ENCODE results near the gene DMRTC2.

DMRTC2 gene

DNA sequence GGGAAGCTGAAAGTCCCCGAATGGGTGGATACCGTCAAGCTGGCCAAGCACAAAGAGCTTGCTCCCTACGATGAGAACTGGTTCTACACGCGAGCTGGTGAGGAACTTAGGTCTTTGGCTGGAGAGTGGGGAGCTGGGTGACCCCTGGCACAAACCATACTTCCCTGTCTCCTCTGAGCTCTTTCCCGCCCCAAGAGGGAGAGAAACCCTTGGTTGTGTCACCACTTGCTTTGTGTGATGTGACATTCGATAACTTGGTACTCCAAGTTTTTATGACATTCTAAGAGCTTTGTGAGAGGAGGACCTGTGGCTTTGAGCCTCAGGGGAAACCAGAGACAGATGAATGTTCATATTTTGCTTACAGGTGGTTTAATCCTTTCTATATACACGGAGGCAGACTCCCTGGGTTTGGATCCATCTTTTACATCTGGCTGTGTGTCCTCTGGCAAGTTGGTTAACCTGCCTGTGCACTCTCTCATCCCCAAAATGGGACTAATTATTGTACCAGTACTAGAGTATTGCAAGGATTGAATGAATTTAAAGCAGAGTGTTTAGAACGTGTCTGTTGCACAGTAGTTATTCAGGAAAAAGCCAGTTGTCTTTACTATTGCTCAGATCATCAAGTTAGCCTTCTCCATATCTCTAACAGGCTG, 16.4 kb downstream of the DMRTC2 start:
- peaks cover 6% of the 10 kb centered on the region for H3K4me1 ChIP-seq
- H3K27ac ChIP-seq = peak overlapping the region; percentile 98
- peak overlapping the region; percentile 61 for H3K4me2 ChIP-seq (ENCODE audit: low read length)
- TF ChIP-seq, protein P1, sequence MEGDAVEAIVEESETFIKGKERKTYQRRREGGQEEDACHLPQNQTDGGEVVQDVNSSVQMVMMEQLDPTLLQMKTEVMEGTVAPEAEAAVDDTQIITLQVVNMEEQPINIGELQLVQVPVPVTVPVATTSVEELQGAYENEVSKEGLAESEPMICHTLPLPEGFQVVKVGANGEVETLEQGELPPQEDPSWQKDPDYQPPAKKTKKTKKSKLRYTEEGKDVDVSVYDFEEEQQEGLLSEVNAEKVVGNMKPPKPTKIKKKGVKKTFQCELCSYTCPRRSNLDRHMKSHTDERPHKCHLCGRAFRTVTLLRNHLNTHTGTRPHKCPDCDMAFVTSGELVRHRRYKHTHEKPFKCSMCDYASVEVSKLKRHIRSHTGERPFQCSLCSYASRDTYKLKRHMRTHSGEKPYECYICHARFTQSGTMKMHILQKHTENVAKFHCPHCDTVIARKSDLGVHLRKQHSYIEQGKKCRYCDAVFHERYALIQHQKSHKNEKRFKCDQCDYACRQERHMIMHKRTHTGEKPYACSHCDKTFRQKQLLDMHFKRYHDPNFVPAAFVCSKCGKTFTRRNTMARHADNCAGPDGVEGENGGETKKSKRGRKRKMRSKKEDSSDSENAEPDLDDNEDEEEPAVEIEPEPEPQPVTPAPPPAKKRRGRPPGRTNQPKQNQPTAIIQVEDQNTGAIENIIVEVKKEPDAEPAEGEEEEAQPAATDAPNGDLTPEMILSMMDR (IDR thresholded peaks at IDR 0.05) = no peak
- peak overlapping the region; percentile 31 for H3K9ac ChIP-seq
- H3K4me3 ChIP-seq (ENCODE audit: low read depth, low read length) = peak overlapping the region; percentile 78
- H3K9me3 ChIP-seq (ENCODE audit: control insufficient read depth, low read length) = no peaks in the 10 kb centered on the region
- peaks cover 34% of the 10 kb centered on the region for H3K79me2 ChIP-seq
- H3K36me3 ChIP-seq (ENCODE audit: control insufficient read depth, insufficient read depth, low read length) = no peaks in the 10 kb centered on the region
- H2AFZ ChIP-seq = no peak overlapping the region
- no peaks in the 10 kb centered on the region for H3K27me3 ChIP-seq (ENCODE audit: control insufficient read depth, insufficient read depth, low read length)

- no peak overlapping the region for H3K4me3 ChIP-seq (ENCODE audit: low read depth, low read length)
- no peak overlapping the region for H3K4me2 ChIP-seq (ENCODE audit: low read length)
- H2AFZ ChIP-seq = no peak overlapping the region
- no peak overlapping the region for H3K9ac ChIP-seq
- no peaks in the 10 kb centered on the region for H3K9me3 ChIP-seq (ENCODE audit: control insufficient read depth, low read length)
- H3K4me1 ChIP-seq = peaks cover 6% of the 10 kb centered on the region
- TF ChIP-seq, protein P1 (IDR thresholded peaks at IDR 0.05) = no peak
- H3K27me3 ChIP-seq (ENCODE audit: control insufficient read depth, insufficient read depth, low read length) = no peaks in the 10 kb centered on the region
- peaks cover 40% of the 10 kb centered on the region for H3K79me2 ChIP-seq
- no peaks in the 10 kb centered on the region for H3K36me3 ChIP-seq (ENCODE audit: control insufficient read depth, insufficient read depth, low read length)
- no peak overlapping the region for H3K27ac ChIP-seq
These were observed 17.0 kb downstream of the DMRTC2 start for GRCh38 chr19:41861846-41862245.

- Histone ChIP-seq H3K9me3 (ENCODE audit: control insufficient read depth, low read length) (no peaks in the 10 kb centered on the region), H3K27ac (no peak overlapping the region), H3K9ac (no peak overlapping the region), H3K36me3 (ENCODE audit: control insufficient read depth, insufficient read depth, low read length) (no peaks in the 10 kb centered on the region), H3K4me3 (ENCODE audit: low read depth, low read length) (no peak overlapping the region), H2AFZ (no peak overlapping the region), H3K4me1 (peaks cover 6% of the 10 kb centered on the region), H3K27me3 (ENCODE audit: control insufficient read depth, insufficient read depth, low read length) (no peaks in the 10 kb centered on the region), H3K4me2 (ENCODE audit: low read length) (no peak overlapping the region), H3K79me2 (peaks cover 40% of the 10 kb centered on the region)
- TF ChIP-seq, protein P1 (IDR thresholded peaks at IDR 0.05) = no peak
These were observed 17.7 kb downstream of the DMRTC2 start for GRCh38 chr19:41862445-41862986.

- no peak overlapping the region for H3K4me3 ChIP-seq (ENCODE audit: low read depth, low read length)
- TF ChIP-seq, protein P1 (IDR thresholded peaks at IDR 0.05) = no peak
- no peaks in the 10 kb centered on the region for H3K36me3 ChIP-seq (ENCODE audit: control insufficient read depth, insufficient read depth, low read length)
- no peak overlapping the region for H2AFZ ChIP-seq
- H3K79me2 ChIP-seq = peaks cover 40% of the 10 kb centered on the region
- H3K9ac ChIP-seq = no peak overlapping the region
- no peaks in the 10 kb centered on the region for H3K9me3 ChIP-seq (ENCODE audit: control insufficient read depth, low read length)
- H3K4me2 ChIP-seq (ENCODE audit: low read length) = no peak overlapping the region
- no peaks in the 10 kb centered on the region for H3K27me3 ChIP-seq (ENCODE audit: control insufficient read depth, insufficient read depth, low read length)
- H3K4me1 ChIP-seq = peaks cover 13% of the 10 kb centered on the region
- H3K27ac ChIP-seq = no peak overlapping the region
These were observed 18.5 kb downstream of the DMRTC2 start for GRCh38 chr19:41863209-41863931.

Measured in parathyroid adenoma (tissue), 2 donors.